ENCODE results near the gene MPO. TPM values are rescaled to one million over a fixed set of nuclear protein-coding genes. Genes with fewer than 3 reads are reported as not detected.

MPO gene
- total and polyA plus RNA-seq, 2 experiments from 2014 or later = not detected

- DNase-seq (ENCODE audit: low read depth in 1 of 2, low spot score in 1 of 2) = no peak
- no peaks in the 10 kb centered on the region for H3K4me1 ChIP-seq (ENCODE audit: low read depth)
Observed at GRCh38 chr17:58309918-58310259, 29.2 kb upstream of the MPO start.

GRCh38 chr17:58308985-58309917, 28.5 kb upstream of the MPO start:
- no peak for DNase-seq (ENCODE audit: low read depth in 1 of 2, low spot score in 1 of 2)
- no peak overlapping the region for H3K27ac ChIP-seq
- H3K27me3 ChIP-seq = no peaks in the 10 kb centered on the region
- no peak for TF ChIP-seq CTCF (IDR thresholded peaks at IDR 0.05; ENCODE audit: low read depth, low read length)
- no peaks in the 10 kb centered on the region for H3K36me3 ChIP-seq
- H3K4me1 ChIP-seq (ENCODE audit: low read depth) = no peaks in the 10 kb centered on the region
- no peak overlapping the region for H3K4me3 ChIP-seq
- no peaks in the 10 kb centered on the region for H3K9me3 ChIP-seq (ENCODE audit: low read depth)

More at GRCh38 chr17:58309918-58310259, 29.2 kb upstream of the MPO start:
- no peak overlapping the region for H3K4me3 ChIP-seq
- TF ChIP-seq CTCF (IDR thresholded peaks at IDR 0.05; ENCODE audit: low read depth, low read length) = no peak
- H3K27ac ChIP-seq = no peak overlapping the region
- no peaks in the 10 kb centered on the region for H3K9me3 ChIP-seq (ENCODE audit: low read depth)
- H3K36me3 ChIP-seq = no peaks in the 10 kb centered on the region
- H3K27me3 ChIP-seq = no peaks in the 10 kb centered on the region

- Histone ChIP-seq H3K36me3 (no peaks in the 10 kb centered on the region), H3K27me3 (no peaks in the 10 kb centered on the region), H3K27ac (no peak overlapping the region), H3K9me3 (ENCODE audit: low read depth) (no peaks in the 10 kb centered on the region), H3K4me1 (ENCODE audit: low read depth) (no peaks in the 10 kb centered on the region), H3K4me3 (no peak overlapping the region)
- peak; percentile 32 for TF ChIP-seq CTCF (IDR thresholded peaks at IDR 0.05; ENCODE audit: low read depth, low read length)
- DNase-seq (ENCODE audit: low read depth in 1 of 2, low spot score in 1 of 2) = peak; percentile 16 to 20
Observed at GRCh38 chr17:58308173-58308984, 27.6 kb upstream of the MPO start.

GRCh38 chr17:58307468-58308172, 26.9 kb upstream of the MPO start:
- Histone ChIP-seq H3K4me3 (no peak overlapping the region), H3K4me1 (ENCODE audit: low read depth) (no peaks in the 10 kb centered on the region), H3K9me3 (ENCODE audit: low read depth) (no peaks in the 10 kb centered on the region), H3K27ac (no peak overlapping the region), H3K27me3 (no peaks in the 10 kb centered on the region), H3K36me3 (no peaks in the 10 kb centered on the region)
- no peak for TF ChIP-seq CTCF (IDR thresholded peaks at IDR 0.05; ENCODE audit: low read depth, low read length)
- DNase-seq (ENCODE audit: low read depth in 1 of 2, low spot score in 1 of 2) = no peak

Data from cardiac muscle cell (in vitro differentiated cells and primary cell).